HG03457 (cell line): Measurements from ENCODE around the gene DLG2.

Experiments used
- ATAC-seq: cut with Tn5 transposase; IDR thresholded peaks from one replicate; pipeline ENCODE4 v1.9.1; 2021; ENCODE audit warnings: moderate number of reproducible peaks; ENCODE audit not compliant: unreplicated experiment

Gene DLG2

DNA sequence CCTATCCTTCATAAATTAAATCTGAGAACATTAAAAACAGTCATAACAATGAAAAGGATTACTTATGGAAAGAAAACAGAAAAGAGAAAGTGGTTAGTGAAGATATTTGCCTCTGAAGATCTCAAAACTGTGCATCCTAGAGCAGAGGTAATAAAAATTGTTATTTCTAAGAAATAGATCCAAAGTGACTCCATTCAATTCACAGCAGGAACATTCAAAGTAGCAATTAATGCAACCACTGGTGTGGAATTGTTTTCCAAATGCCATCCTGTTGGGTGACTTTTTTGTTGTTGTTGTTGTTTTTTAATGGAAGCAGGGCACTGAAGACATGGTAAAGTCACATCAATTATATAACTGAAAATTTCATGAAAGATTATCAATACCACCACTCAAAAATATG, 1201.5 kb downstream of the DLG2 start:
- ATAC-seq = no peak

DNA sequence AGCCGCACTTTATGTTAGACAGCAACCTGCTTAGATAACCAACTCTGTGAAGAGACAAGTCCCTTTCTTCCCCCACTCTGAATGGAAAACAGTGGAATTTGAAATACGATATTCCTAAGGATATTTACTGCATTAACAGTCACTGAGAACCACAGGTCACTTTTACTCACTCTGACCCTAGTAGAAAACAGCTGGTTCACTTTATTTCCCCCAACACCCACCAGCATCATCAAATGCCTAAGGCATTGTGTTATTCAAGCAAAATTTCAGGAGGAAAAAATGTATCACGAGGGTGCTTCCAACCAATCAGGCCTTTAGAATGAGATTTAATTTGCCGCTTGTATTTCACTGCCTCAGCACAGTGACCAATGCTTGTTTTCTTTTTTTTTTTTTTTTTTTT, 1206.9 kb downstream of the DLG2 start:
- ATAC-seq = no peak

DNA sequence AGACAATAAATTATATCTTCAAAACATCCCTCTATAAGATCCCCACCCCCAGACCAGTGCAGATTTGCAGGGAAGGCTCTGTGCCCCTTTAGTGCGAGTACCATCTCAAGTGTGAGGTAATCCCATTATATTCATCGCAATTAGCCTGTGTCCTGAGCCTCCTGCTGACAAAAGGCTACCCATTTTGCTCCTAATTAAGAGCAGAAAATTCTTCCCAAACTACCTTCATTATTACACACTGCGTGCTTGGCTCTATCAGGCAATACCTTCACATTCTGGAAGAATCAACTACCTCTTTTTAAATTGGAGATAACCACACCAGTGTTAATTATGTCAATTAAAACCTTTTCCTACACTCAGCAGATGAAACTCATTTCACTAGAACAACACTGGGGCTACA, 1207.5 kb downstream of the DLG2 start:
- no peak for ATAC-seq

DNA sequence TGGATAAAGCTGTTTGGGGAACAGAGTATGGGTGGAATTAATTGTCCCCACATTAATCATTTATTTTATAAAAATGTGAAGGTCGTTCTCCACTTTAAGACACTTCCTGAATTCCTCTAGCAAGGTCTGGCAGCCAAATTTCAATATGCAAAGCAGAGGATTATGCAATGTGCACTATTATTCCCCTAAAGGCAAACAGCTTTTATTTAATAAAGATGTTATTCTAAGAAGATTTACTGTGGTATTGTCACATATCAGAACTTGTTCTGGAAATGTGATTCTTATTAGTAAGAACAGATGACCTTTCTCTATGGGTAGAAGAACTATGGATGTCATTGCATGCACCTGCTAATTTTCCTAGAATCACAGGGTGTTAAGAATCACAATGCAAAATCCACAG, 1212.2 kb downstream of the DLG2 start:
- no peak for ATAC-seq

DNA sequence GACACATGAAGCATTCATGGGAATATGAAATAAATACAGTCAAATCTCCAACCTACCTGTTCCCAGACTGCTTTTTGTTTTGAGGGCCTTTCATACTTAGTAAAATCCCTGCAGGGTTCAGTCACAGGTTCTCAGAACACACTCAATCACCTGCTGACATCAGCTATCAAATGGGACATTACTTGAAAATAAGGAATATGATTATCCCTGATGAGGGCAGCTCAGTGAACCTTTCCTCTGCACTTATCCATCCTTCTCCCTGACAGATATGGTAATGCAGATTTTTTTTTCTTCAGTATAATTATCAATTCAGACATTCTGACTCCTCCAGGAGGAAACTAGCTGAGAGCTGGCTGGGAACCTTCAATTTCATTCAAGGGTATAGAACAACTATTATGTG, 1213.6 kb downstream of the DLG2 start:
- ATAC-seq = no peak

DNA sequence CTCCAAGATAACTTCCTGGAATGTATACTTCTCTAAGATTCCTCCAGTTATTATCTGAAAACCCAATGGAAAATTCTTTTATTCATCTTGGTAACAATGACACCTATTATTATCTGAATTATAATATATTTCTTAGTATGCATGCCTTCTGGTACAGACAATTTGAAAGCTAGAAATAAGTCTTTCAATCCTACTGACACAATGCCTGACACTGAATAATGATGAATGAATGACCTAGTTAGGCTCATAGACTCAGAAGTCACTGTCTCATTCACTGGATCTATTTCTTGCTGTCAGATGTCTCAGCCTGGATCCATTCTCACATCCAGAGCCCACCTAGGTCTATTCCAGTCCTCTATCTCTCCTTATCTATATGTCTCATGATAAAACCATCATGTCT, 1214.3 kb downstream of the DLG2 start:
- no peak for ATAC-seq

DNA sequence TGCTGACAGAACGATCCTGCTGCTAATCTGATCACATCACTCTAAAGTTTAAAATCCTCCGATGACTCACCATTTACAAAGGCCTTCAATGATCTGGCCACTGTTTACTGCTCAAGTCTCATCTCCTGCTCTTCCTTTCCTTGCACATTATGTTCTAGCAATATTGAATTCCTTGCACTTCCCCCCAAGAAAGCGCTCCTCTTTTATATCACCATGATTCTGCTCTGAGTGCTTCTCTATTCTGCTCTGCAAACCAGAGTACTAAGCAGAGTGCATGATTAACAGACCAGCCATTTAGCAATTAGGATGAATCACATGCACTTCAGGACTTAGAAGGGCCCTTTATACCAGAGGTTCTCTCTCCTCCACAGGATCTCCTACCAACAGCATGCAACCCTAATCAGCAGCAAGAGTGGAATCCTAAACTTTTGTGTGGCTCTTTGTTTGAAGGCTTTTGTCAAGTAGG, 1218.2 kb downstream of the DLG2 start:
- ATAC-seq = no peak

DNA sequence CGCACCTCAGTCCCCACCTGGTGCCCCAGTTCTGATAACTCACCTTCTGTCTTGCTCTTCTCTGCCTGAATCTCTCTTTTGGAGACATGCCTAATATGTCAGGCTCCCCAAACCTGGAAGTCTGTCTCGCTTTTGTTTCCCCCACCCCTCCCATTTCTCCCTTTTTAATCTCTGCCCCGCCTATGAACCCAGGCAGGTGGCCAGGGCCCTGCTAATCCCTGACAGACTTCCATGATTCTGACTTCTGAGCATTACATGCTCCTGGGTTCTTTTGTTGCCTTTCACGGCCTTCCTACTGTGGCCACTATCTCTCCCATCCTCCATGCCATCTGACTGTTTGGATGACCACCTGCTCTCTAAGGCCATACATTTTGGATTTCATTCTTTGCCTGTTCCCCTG, 1220.1 kb downstream of the DLG2 start:
- no peak for ATAC-seq

DNA sequence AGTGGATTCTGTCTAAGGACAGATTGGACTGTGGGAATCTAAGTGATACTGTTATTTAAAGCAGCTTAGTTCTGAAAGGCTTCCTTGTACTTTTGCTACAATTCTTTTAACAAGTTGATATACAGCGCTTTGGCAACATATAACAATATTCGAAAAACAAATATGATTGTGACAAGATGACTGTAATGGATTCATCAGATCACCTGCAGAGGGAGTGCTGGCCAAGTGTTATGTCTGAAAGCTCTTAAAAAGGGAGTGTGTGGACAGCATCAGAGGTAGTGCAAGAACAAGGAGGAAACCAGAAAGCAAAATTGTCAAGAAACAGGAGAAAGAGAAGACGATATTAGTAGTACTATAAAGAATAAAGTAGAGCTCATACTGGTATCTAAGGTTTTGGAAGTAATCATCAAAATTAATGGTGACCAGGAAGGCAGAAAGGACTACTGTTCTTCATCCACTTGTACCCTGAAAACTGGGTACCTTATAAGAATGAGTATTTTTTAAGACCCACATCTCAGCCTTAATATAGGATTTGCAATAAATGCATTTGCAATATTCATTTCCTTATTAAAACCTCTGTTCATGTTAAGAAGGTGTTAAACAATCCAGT, 1229.0 kb downstream of the DLG2 start:
- no peak for ATAC-seq

DNA sequence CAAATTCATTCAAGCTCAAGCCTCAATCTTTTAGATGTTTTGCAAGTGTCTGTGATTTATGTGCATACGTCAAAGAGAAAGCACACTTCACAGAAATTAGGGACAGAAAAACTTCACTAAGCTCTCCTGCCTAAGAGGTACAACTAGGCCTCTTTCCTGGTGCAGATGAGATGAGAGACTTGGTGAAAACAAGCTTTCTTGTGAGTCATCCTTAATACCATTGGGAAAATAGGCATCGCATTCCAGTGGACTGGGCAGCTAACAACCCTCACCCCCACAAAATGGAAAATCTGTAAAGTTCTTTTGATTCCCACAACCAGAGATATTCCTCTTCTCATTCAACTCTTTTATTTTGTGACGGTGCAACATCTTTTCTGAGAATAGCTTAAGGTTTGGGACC, 1230.6 kb downstream of the DLG2 start:
- ATAC-seq = no peak

DNA sequence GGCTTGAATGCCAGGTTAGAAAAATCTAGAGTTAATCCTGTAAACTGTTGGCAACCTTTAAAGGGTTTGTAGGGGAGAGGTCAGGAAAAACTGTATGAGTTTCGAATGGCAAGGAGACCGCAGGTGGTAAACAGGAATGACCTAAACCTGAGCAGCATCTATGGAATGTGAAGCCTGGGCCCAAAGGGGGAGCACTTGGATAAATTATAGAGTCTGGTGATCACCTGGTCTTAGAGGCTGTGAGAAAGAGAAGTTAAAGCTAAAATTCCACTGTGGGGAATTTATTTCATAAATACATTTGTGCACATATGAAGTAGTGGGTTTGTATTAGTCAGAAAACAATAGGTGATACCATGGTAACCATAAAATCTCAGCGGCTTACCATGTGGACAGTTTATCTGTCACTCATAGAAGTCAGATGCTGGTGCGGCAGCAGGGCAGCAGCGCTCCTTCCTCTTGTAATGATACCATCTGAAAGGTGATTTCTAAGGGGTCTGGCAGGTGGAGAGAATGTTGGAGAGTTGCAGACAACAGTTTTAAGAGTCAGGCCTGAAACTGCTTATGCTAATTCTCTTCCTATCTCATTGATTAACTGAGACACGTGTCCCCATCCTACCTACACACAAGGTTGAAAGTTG, 1236.6 kb downstream of the DLG2 start:
- ATAC-seq = no peak

DNA sequence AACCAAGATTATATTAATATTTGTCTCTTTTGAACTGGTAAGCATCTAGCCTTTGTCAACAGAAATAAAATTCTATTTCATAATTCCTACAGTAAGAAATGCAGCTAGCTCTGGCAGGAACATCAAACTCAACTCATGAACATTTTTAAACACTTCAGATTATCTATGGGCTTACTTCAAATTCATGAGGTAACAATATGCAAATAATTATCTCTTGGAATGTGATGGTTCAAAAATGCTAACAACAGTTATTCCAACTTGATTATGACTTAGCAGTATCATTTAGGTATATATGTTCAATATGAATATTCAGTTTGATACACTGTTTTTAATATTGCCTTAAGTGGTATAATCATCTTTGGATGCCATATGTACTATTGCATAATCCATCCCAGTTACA, 1237.4 kb downstream of the DLG2 start:
- ATAC-seq = no peak

DNA sequence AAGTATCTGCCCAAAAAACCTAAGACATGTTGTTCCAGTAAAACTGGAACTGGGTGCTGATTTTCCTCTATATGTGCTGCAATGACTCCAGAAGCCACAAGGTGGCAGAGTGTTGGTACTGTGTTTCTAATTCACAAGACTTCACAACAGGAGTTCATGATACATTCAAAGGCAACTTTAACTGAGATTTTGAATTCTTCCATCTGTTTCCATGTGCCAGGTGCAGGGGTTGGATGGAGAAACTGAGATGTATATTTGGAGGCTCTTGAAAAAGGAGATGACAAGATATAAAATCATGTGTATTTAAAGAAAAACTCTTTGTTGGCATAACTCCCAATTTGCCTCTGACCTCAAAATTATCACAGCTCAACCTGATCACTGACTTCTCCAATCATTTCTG, 1242.4 kb downstream of the DLG2 start:
- ATAC-seq = peak; percentile 66

DNA sequence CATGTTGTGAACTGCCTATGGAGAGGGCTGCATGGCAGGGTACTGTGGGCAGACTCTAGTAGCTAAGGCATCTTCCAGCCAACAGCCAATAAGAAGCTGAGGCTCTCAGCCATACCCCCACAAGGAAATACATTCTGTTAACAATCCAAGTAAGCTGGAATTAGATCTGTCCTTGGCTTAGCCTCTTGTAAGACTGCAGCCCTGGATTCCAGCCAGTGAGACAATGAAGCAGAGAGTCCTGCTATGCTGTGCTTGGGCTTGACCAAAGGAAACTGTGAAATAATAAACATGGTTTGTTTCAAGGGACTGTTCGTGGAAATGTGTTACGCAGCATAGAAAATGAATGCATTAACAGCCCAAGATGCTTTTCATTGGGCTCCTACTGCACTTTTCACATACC, 1243.6 kb downstream of the DLG2 start:
- no peak for ATAC-seq

DNA sequence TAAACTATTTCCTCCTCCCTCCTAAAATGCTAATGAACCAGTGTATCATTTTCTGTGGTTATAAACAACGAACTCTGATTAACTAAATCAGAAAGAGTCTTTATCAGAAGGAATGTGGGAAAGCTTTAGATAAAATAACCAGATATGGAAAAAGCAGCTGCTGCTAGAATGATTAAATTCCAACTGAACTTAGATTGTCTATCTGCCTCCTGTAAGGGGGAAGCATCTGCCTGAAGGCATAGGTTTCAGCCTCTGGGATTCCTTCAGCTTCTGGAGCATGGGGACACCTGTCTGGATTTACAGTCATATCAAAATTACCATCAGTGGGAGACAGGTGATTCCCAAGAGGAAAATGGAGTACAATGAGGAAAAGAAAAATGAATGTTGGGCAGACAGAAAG, 1245.5 kb downstream of the DLG2 start:
- ATAC-seq = no peak

DNA sequence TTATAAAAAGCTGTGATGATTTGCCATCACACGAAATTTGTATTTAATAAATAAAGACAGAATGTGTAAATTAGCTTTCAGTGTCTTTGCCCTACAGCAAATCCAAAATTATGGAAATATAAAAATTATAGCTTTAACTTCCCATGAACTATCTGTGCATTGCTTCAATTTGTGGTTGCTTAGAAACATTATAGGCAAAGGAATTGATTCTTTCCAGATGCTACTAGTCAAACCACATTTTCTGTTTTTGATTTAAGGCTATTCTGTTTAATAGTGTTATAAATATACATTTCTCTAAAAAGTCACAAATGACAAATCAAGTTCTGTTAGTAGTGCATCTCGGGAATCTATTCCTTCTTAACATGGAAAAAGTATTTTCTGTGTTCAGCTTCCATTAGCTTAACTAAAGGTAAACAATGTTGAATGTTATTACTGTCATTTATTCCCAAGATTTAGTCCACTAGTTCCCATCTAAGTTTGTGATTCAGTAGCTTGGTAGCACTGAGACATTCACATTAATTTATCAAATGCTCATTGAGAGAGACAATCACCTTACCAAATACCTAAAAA, 1254.7 kb downstream of the DLG2 start:
- no peak for ATAC-seq

DNA sequence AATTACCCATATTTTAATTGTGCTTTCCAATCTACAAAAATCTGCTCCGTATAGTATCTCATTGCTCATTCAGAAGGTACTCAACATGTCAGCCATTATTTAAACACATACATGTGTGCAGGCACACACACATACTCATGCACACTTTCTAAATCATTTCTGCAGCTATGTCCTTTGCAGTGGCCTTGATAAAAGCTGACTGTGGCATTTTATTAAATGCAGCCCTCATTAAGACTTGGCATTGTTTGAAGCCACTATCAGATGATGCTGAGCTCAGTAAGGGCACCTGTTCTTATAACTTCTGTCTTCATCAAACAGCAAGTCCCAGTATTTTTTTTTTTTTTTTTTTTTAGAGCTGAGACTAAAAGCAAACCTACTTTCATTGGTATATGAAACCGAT, 1269.1 kb downstream of the DLG2 start:
- no peak for ATAC-seq

DNA sequence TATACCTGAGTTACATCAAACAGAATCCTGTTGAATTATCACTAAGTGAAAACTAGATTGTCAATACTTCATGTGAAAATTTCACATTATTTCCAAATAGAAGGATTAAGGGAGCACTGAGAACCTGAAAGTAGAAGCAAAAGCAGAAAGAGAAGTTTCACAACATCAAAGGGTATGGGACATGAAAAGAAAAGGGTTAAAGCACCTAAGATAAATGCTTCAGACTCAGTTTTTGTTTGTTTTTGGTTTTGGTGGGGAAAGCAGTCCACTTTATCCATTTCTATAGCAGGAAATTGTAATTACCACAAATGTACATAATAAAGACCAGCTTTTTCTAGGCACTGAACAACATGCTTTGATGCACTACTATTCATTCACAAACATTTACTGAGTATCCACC, 1271.2 kb downstream of the DLG2 start:
- no peak for ATAC-seq

DNA sequence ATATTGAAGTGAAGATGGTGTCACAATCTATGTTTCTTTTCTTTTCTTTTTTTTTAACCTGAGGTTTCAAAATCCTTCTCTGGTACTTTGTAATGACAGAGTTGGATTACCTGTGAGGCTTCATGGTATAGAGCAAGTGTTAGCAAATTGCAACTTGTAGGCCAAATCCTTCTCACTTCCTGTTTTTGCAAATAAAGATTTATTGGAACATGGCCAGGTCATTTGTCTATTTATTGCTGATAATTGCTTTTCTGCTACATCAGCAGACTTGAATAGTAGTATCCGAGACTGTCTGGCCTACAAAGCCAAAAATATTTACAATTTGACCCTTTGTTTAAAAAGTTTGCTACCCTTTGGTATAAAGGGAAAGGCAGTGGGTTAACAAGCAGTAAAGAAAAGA, 1281.5 kb downstream of the DLG2 start:
- ATAC-seq = no peak

DNA sequence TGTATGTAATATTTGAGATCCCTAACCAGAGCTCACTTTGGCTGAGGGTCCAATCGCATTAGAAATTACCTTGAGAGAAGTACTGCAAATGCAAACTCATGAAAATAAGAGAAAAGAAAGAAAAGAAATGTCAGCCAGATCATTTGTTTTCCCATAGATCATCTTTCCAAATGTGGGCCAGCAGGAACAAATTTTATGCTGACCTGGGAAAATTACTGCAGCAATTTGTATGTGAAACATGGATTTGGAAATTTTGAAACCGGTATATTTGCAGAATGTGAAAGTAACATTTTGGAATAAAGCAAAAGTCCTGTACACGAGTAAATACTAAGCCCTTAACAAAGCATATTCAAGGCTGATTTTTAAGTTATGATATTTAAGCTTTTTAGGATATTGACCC, 1282.1 kb downstream of the DLG2 start:
- ATAC-seq = no peak

DNA sequence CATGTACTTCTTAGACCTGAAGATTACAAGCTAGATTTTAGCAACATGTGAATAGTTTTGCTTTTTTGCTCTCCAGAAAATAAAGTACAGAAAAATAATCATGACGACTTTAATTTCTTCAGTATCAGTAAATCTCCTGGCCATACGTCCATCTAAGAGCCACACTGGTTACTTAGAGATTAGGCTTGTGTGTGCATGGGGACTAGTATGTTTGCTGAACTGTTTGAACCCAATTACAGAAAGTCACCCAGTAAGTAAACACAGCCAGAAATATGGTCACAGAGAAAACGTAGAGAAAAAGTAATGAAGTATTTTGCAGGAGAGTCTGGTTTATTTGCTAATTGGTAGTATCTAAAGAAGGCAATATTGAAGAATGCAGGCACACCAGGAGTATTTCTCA, 1287.3 kb downstream of the DLG2 start:
- no peak for ATAC-seq

DNA sequence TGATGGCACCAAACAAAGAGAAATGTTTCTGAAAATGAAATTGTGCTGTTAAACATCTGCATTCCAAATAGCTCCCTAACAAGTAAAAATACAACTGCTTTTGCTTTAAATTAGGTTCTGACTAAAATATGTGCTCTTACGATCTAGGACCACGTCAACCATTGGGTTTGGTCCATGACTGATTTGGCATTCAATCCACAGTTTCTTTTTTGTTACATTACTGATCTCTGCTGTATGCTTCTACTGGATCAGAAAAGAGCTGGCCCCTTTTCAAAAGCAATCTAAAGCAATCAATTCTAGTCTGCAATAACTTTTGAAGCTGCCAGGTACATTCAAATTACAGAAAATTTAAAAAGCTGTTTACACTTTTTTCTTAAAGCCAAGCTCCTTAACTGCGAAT, 1293.9 kb downstream of the DLG2 start:
- ATAC-seq = no peak

DNA sequence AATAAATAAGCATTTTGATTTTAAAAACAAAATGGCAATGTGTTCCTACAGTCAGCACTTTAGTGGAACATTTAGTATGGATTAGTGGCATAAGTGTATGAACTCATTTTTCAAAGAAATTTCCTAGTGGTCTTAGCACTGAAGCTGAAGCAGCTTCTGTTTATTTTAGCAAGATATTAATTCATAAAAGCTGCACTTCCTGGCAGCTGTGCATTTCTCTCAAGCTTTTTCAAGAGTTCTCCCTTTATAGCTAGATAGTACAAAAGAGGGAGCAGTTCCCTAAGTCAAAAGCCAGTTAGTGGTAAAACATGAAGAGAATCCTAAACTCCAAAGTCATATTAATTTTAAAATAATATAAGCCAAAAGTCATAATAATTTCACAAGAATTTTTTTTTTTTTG, 1304.9 kb downstream of the DLG2 start:
- ATAC-seq = no peak
